Measurements from ENCODE around the gene ACAD11. TPM values are rescaled to one million over a fixed set of nuclear protein-coding genes. Genes with fewer than 3 reads are reported as not detected.

Gene ACAD11
- total RNA-seq, 2 experiments from 2014 or later, result 11.8 to 13.0 TPM

Other genes starting within 250 kb of the ACAD11 start
- gene DNAJC13, start 242.3 kb downstream of the ACAD11 start, total RNA-seq, result 10 to 100 TPM; 37.3 to 38.6 TPM
- gene ACKR4, start 62.5 kb downstream of the ACAD11 start, total RNA-seq, result under 1 TPM in 1 of 2 experiments, not detected in 1; 0.10 TPM
- gene UBA5, start 520 bp upstream of the ACAD11 start, total RNA-seq, result 10 to 100 TPM; 37.8 to 38.0 TPM
- 10 to 100 TPM; 14.3 to 14.4 TPM for gene NPHP3, start 62.6 kb upstream of the ACAD11 start, total RNA-seq